GM18526 (cell line): ENCODE data around the gene RERE.

Source experiments
- POLR2A ChIP-seq: IDR thresholded peaks from 3 replicates; pipeline ENCODE4 v1.6.1; 2011; ENCODE audit not compliant: insufficient read length; ENCODE audit errors: extremely low read depth

The RERE gene

GRCh38 chr1:8607906-8608305, 209.5 kb downstream of the RERE start:
- no peak for TF ChIP-seq POLR2A

DNA sequence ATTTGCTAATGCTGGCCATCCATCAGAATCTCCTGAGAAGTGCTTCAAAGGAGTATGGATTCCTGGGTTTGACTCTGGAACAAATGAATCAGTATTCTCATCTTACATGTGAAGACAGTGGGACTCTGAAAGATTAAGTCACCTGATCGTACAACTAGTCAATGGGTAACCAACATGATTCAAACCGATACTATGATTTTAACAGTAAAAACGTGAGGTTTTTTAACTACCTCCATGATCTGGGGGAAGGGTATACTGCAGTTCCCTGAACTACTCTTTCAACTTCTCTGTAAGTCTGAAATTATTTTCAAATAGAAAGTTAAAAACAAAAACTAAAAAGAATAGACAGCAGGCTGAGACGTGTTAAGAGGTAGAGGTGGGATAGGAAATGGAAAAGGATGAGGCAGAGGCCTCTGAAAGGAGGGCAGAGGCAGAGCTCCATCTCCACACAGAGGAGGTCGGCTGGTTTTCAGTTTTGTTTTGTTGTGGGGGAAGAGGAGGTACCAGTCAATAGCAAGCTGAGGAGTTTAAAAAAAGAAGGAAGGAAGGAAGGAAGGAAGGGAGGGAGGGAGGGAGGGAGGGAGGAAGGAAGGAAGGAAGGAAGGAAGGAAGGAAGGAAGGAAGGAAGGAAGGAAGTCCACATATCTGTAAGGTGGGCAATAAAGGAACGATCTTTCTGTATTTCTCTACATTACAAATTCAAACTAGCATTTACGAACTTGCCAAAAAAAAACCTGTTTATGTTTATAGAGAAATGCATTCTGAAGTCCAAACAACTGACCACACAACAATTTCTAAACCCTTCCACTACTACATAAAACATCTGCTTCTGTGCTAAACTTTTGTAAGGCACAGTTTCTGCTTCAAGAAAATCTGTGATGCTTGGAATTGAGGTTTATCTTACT, 213.1 kb downstream of the RERE start:
- no peak for TF ChIP-seq POLR2A

GRCh38 chr1:8603220-8603616, 214.2 kb downstream of the RERE start:
- TF ChIP-seq POLR2A: no peak

DNA sequence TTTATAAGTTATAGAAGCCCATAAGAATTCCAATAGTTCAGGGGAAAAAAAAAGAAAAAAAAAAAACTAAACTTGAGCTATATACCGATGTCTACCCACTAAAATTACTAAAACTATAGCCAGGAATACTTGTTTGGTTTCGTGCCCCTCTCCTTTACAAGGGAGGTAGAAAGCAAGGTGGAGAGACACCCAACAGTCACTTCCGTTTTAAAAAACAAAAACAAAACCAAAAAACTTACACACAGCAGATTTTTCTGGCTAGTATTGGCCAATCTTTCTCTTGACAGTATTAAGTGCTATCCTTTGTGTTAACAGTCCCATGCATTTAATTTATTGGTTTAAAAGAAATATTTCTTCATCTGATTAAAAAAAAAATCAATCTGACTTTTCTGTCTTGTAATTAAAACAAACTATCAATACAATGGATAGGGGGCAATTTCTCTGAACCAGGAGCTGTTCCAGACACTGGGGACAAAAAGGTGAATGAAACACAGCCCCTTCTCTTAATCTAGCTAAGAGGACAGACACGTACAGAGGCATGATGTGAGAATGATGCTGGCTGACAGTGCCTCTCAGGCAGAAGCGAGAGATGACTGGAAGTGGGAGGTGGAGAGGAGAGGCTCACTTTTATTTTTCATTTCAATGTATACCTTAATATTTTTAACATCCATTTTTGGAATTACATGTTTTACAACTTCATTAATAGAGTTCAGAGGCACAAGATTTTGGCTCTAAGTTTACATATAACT, 214.8 kb downstream of the RERE start:
- no peak for TF ChIP-seq POLR2A

GRCh38 chr1:8600336-8600735, 217.1 kb downstream of the RERE start:
- no peak for TF ChIP-seq POLR2A

- TF ChIP-seq POLR2A: no peak
Measured at GRCh38 chr1:8599646-8600212, 217.7 kb downstream of the RERE start.

DNA sequence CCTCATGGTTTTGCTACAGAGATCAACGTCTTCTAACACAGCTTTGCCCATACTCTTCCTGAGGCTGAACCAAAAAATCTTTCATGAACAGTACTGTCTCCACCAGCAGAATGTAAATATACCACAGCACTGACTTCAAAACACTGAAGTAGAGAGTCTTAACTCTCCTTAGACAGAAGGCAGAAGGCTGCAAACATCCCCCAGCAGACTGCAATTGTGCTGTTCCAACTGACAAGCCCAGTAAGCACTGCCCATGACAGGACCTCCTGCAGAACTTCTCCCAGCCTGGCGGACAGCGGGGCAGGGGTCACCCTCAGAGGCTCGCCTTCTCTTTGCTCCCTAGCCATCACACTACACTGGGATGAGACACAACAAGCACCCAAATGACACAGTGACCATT, 218.7 kb downstream of the RERE start:
- no peak for TF ChIP-seq POLR2A

- no peak for TF ChIP-seq POLR2A
Measured at GRCh38 chr1:8598060-8598724, 219.2 kb downstream of the RERE start.

GRCh38 chr1:8597455-8597854, 220.0 kb downstream of the RERE start:
- no peak for TF ChIP-seq POLR2A

DNA sequence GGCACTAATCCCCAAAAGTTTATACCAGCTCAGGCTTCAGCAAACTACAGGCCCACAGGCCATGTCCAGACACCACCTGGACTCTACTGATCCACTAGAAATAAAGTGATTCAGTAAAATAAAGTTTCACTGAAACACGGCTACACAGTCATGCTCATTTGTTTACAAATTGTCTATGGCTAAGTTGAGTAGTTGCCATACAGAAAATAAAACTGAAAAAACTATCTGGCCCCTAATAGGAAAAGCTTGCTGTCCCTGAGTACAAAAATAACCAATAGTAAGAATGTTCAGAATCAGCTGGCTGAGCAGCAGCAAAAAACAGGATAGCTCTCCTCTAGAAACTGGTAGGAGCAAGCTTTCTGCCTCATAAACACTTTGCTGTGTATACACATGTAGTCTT, 221.5 kb downstream of the RERE start:
- no peak for TF ChIP-seq POLR2A

DNA sequence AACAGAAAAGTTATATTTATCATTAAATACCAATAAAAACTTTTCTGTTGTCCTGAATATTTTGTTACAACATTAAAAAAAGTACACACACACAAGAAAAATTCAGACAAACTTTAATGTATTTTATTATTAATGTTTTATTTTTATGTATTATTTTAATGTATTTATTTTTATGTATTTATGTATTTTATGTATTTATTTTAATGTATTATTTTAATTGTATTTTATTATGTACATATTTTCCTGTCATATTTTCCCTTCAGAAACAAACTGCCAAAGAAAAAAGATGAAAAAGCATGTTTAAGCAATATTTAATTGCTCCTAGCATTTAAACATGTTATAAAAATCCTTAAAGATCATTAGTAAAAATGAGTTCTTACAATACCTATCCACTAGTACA, 222.1 kb downstream of the RERE start:
- no peak for TF ChIP-seq POLR2A

DNA sequence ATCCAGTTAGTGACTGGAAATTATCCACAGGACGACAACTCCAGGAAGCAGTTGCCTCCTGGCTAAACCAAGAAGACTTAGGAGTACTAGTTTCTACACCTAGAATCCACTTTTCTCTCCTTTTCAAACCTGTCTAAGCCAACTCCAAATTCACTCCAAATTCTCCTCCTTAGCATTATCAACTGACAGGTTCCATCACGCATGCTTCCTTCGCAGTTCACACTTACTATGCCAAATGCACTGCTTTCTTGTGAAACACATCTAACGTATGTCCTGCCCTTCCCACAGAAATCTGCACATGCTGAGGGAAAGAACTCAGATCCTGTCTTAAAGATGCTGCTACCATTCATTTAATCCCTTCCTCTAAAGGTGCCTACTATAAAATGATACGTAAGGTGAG, 225.9 kb downstream of the RERE start:
- TF ChIP-seq POLR2A: no peak

DNA sequence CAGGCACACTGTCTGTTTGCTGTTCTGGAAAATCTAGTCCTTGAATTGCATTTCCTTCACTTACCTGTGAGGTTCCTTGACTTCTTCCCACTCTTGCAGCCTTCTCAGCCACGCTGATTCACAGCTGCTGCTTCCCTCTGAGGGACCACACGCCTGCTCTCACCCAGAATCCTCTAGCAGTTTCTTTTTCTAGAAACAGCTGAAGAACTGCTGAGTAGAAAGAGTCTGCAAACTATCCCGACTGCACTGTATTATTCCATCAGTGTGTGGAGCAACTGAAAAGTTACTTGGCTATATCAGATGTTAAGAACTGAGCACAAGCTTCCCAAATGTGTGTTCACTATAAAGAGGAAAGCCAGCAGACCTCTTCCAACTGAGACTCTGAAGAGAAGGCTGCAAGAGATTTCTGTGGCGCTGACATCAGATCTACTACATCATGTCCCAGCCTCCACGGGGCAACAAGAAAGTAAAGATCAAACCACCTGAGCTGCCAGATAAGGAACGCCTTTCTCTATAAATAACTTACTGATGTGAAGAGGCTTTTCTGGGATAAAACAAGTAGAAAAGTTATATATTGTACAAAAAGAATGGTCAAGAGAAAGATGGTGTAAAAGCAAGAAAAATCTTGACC, 226.6 kb downstream of the RERE start:
- no peak for TF ChIP-seq POLR2A

GRCh38 chr1:8589571-8589970, 227.9 kb downstream of the RERE start:
- no peak for TF ChIP-seq POLR2A

DNA sequence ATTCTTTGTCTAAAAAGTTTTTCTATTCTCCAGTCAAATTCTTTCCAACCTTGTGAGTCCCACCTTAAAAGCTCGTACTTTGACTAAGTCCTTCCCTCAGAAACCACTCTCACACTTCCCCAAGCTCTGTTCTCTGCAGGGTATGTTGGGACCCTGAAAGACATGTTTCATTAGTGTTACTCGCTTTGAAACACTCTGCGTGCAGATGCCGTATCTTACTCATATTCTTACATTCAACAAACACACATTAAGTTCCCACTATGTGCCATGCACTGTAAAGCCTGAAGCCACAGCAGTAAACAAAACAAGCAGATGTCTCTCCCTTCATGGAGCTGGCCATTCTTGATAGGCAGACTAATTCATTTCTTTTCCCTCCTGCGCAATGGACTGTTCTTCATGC, 229.7 kb downstream of the RERE start:
- no peak for TF ChIP-seq POLR2A
